GM18520 (cell line): ENCODE results near the gene RRP15.

ENCODE experiments used
- ATAC-seq: cut with Tn5 transposase; IDR thresholded peaks from one replicate; pipeline ENCODE4 v1.9.1; 2021; ENCODE audit not compliant: unreplicated experiment

Gene RRP15

GRCh38 chr1:218383681-218384080 lies 98.6 kb downstream of the RRP15 start:
- ATAC-seq: no peak

- no peak for ATAC-seq
These were observed 99.5 kb downstream of the RRP15 start for GRCh38 chr1:218384581-218384993.
